ENCODE results near the gene FILIP1L.
"Not testable (repeated sequence)": the region's sequence is repeated elsewhere in the genome, so short reads cannot be mapped to it uniquely, and the experiment has no call there.

The FILIP1L gene

GRCh38 chr3:100103558-100104441, 10.5 kb downstream of the FILIP1L start:
- no peak for DNase-seq (ENCODE audit: low read depth, low spot score)
- no peak overlapping the region for H3K4me3 ChIP-seq (ENCODE audit: low read length)

- H3K4me3 ChIP-seq (ENCODE audit: low read length), result no peak overlapping the region
- no peak for DNase-seq (ENCODE audit: low read depth, low spot score)
These were observed 11.5 kb downstream of the FILIP1L start for GRCh38 chr3:100102757-100103156.

GRCh38 chr3:100100425-100100824, 13.9 kb downstream of the FILIP1L start:
- no peak for DNase-seq (ENCODE audit: low read depth, low spot score)
- no peak overlapping the region for H3K4me3 ChIP-seq (ENCODE audit: low read length)

GRCh38 chr3:100099621-100100020, 14.7 kb downstream of the FILIP1L start:
- DNase-seq (ENCODE audit: low read depth, low spot score), result no peak
- no peak overlapping the region for H3K4me3 ChIP-seq (ENCODE audit: low read length)

- H3K4me3 ChIP-seq (ENCODE audit: low read length), result no peak overlapping the region
- DNase-seq (ENCODE audit: low read depth, low spot score), result no peak
These were observed 15.6 kb downstream of the FILIP1L start for GRCh38 chr3:100098784-100099070.

GRCh38 chr3:100097919-100098783, 16.1 kb downstream of the FILIP1L start:
- no peak for DNase-seq (ENCODE audit: low read depth, low spot score)
- no peak overlapping the region for H3K4me3 ChIP-seq (ENCODE audit: low read length)

GRCh38 chr3:100096866-100097265, 17.4 kb downstream of the FILIP1L start:
- H3K4me3 ChIP-seq (ENCODE audit: low read length), result no peak overlapping the region
- DNase-seq (ENCODE audit: low read depth, low spot score), result no peak

- DNase-seq (ENCODE audit: low read depth, low spot score); H3K4me3 ChIP-seq (ENCODE audit: low read length): not testable (repeated sequence)
These were observed 18.0 kb downstream of the FILIP1L start for GRCh38 chr3:100096286-100096685.

GRCh38 chr3:100093831-100094230, 20.5 kb downstream of the FILIP1L start:
- no peak overlapping the region for H3K4me3 ChIP-seq (ENCODE audit: low read length)
- no peak for DNase-seq (ENCODE audit: low read depth, low spot score)

- H3K4me3 ChIP-seq (ENCODE audit: low read length), result no peak overlapping the region
- DNase-seq (ENCODE audit: low read depth, low spot score), result no peak
These were observed 23.7 kb downstream of the FILIP1L start for GRCh38 chr3:100090669-100091005.

- DNase-seq (ENCODE audit: low read depth, low spot score), result no peak
- H3K4me3 ChIP-seq (ENCODE audit: low read length), result no peak overlapping the region
These were observed 24.3 kb downstream of the FILIP1L start for GRCh38 chr3:100089812-100090668.

- no peak for DNase-seq (ENCODE audit: low read depth, low spot score)
- H3K4me3 ChIP-seq (ENCODE audit: low read length), result no peak overlapping the region
These were observed 25.4 kb downstream of the FILIP1L start for GRCh38 chr3:100088735-100089368.

GRCh38 chr3:100087198-100087597, 27.1 kb downstream of the FILIP1L start:
- DNase-seq (ENCODE audit: low read depth, low spot score), result no peak
- H3K4me3 ChIP-seq (ENCODE audit: low read length), result no peak overlapping the region

GRCh38 chr3:100086401-100086800, 27.9 kb downstream of the FILIP1L start:
- DNase-seq (ENCODE audit: low read depth, low spot score), result no peak
- H3K4me3 ChIP-seq (ENCODE audit: low read length), result no peak overlapping the region

GRCh38 chr3:100084100-100084806, 30.0 kb downstream of the FILIP1L start:
- no peak for DNase-seq (ENCODE audit: low read depth, low spot score)
- no peak overlapping the region for H3K4me3 ChIP-seq (ENCODE audit: low read length)

GRCh38 chr3:100083209-100083608, 31.1 kb downstream of the FILIP1L start:
- DNase-seq (ENCODE audit: low read depth, low spot score), result no peak
- no peak overlapping the region for H3K4me3 ChIP-seq (ENCODE audit: low read length)

- no peak for DNase-seq (ENCODE audit: low read depth, low spot score)
- no peak overlapping the region for H3K4me3 ChIP-seq (ENCODE audit: low read length)
These were observed 31.6 kb downstream of the FILIP1L start for GRCh38 chr3:100082714-100083113.

GRCh38 chr3:100081986-100082692, 32.2 kb downstream of the FILIP1L start:
- no peak overlapping the region for H3K4me3 ChIP-seq (ENCODE audit: low read length)
- DNase-seq (ENCODE audit: low read depth, low spot score), result no peak
